Measurements from ENCODE around the gene KCNQ1. TPM values are rescaled to one million over a fixed set of nuclear protein-coding genes. Genes with fewer than 3 reads are reported as not detected.

The KCNQ1 gene
- total and polyA plus RNA-seq, 2 experiments from 2014 or later = not detected

DNA sequence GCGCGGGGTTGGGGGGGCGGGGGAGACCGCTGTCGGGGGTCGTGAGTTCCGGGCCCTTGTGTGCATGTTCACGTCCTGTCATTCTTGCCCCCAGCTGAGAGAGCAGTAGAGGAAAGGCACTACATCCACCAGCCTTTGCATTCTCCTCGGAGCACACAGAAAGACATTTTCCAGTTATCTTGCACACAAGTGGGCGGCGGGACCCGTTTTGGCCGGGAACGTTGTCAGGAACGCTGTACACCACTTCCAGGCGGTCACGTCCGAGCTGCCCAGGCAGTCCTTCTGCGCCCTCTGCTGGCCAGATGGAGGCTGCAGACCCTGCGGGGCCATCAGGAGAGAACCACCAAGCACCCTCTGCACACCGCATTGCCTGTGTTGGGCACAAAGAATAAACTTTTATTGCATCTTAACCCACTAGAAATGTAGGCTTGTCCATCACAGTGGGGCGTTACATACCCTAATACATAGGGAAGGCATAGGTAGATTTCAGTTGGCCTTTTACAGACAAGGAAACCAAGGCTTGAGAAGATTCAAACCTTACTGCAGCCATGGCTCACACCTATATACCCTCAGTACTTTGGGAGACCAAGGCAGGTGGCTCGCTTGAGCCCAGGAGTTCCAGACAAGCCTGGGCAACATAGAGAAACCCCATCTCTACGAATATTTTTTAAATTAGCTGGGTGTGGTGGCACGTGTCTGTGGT is 443.6 kb downstream of the KCNQ1 start:
- TF ChIP-seq EZH2phosphoT487 (IDR thresholded peaks at IDR 0.05; ENCODE audit: insufficient read depth, low read depth) (no peak), EZH2 (IDR thresholded peaks at IDR 0.05; ENCODE audit: insufficient read depth, poor library complexity, severe bottlenecking) (no peak)
- in situ Hi-C loops (cut with MboI) = loop anchor here (5.0 to 25.0 kb wide), 3 partner anchors 356 to 701 kb away; partner anchors contain the start of genes C11orf21 and TSPAN32
- 18 to 30% methylated on average over 19 to 25 of the region's 25 CpGs for WGBS, 2 experiments (ENCODE audit: low coverage in 1 of 2, low lambda C conversion rate in 2 of 2, missing lambda C conversion rate in 2 of 2)
- no peaks in the 10 kb centered on the region for H3F3A ChIP-seq (ENCODE audit: insufficient read depth)
- H3K4me1 ChIP-seq (ENCODE audit: insufficient read depth) = 0 out of 2 replicates have a peak, but pooled peaks cover 6% of the 10 kb centered on the region
- H3K27me3 ChIP-seq (replicated peaks; ENCODE audit: insufficient read depth) = peaks cover 9% of the 10 kb centered on the region
- no peak overlapping the region for H3K9ac ChIP-seq
- peak; percentile 91 for DNase-seq
- no peak overlapping the region for H3K4me2 ChIP-seq (ENCODE audit: unreplicated experiment)
- H3K79me2 ChIP-seq (ENCODE audit: insufficient read depth) = no peaks in the 10 kb centered on the region
- H3K27ac ChIP-seq = no peak overlapping the region
- no peaks in the 10 kb centered on the region for H3K9me2 ChIP-seq (ENCODE audit: insufficient read depth)
- no peak overlapping the region for H3K4me3 ChIP-seq
- no peaks in the 10 kb centered on the region for H4K20me1 ChIP-seq (ENCODE audit: insufficient read depth)
- no peaks in the 10 kb centered on the region for H3K9me3 ChIP-seq (ENCODE audit: low read depth)
- H3K36me3 ChIP-seq (ENCODE audit: low read depth) = no peaks in the 10 kb centered on the region
- no peak overlapping the region for H2AFZ ChIP-seq

DNA sequence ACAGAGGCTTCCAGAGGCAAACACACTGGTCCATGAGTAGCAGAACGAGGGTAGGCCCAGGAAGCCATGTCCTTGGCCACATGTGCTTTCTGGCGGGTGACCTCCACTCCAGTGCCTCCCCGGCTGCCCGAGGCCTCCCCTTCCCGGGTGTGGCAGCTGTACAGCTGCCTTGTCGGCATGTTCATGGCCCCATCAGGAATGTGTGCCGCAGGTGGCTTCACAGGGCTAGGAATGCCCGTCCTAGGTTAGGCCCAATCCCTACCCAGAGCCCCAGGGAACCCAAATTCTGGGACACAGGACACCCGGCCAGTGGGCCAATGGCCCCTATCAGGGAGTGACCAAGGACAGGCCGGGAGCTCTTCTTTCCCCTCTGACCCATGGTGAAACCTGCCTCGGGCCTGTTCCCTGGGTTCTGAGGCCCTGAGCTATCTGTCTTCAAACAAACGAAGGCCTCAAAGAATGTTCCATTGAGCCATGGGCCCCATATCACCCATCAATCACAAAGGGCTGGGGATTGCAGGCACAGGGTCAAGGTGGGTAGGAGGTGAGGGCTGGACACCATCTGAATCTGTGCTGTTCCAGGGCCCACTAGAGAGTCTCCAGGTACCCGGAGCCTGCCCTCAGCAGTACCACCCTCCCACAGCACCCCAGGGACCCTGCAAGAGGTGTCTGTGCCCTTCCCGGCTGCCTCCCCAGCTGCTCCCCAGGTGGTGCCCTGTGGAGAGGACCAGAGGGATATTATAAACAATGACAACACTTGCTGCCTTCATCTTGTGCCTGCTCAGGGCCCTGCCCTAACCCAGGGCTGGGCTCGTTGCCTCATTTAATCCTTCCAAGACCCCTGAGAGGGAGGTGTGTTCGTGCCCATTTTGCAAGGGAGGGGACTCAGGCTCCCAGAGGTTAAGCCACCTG is 444.8 kb downstream of the KCNQ1 start:
- H3K9me2 ChIP-seq (ENCODE audit: insufficient read depth) = no peaks in the 10 kb centered on the region
- no peak overlapping the region for H3K4me2 ChIP-seq (ENCODE audit: unreplicated experiment)
- 71 to 73% methylated on average over 16 of the region's 16 CpGs for WGBS, 2 experiments (ENCODE audit: low coverage in 1 of 2, low lambda C conversion rate in 2 of 2, missing lambda C conversion rate in 2 of 2)
- TF ChIP-seq EZH2 (IDR thresholded peaks at IDR 0.05; ENCODE audit: insufficient read depth, poor library complexity, severe bottlenecking) = no peak
- TF ChIP-seq EZH2phosphoT487 (IDR thresholded peaks at IDR 0.05; ENCODE audit: insufficient read depth, low read depth) = no peak
- no peaks in the 10 kb centered on the region for H4K20me1 ChIP-seq (ENCODE audit: insufficient read depth)
- no peak overlapping the region for H3K27ac ChIP-seq
- no peak overlapping the region for H3K4me3 ChIP-seq
- H3K36me3 ChIP-seq (ENCODE audit: low read depth) = no peaks in the 10 kb centered on the region
- no peak overlapping the region for H3K9ac ChIP-seq
- H3K4me1 ChIP-seq (ENCODE audit: insufficient read depth) = 0 out of 2 replicates have a peak, but pooled peaks cover 6% of the 10 kb centered on the region
- in situ Hi-C loops (cut with MboI) = loop anchor here (5.0 to 25.0 kb wide), 4 partner anchors 357 to 702 kb away; partner anchors contain the start of genes C11orf21 and TSPAN32
- no peaks in the 10 kb centered on the region for H3K79me2 ChIP-seq (ENCODE audit: insufficient read depth)
- no peak overlapping the region for H2AFZ ChIP-seq
- DNase-seq = no peak
- no peaks in the 10 kb centered on the region for H3F3A ChIP-seq (ENCODE audit: insufficient read depth)
- H3K27me3 ChIP-seq (replicated peaks; ENCODE audit: insufficient read depth) = no peaks in the 10 kb centered on the region
- H3K9me3 ChIP-seq (ENCODE audit: low read depth) = no peaks in the 10 kb centered on the region

- no peak overlapping the region for H2AFZ ChIP-seq
- H3K36me3 ChIP-seq (ENCODE audit: low read depth) = no peaks in the 10 kb centered on the region
- H3K4me3 ChIP-seq = no peak overlapping the region
- no peak overlapping the region for H3K4me2 ChIP-seq (ENCODE audit: unreplicated experiment)
- H3K79me2 ChIP-seq (ENCODE audit: insufficient read depth) = no peaks in the 10 kb centered on the region
- 57 to 65% methylated on average over 14 to 28 of the region's 28 CpGs for WGBS, 2 experiments (ENCODE audit: low coverage in 1 of 2, low lambda C conversion rate in 2 of 2, missing lambda C conversion rate in 2 of 2)
- in situ Hi-C loops (cut with MboI) = loop anchor here (10.0 to 25.0 kb wide), 3 partner anchors 456 to 703 kb away; partner anchors contain the start of genes C11orf21 and TSPAN32
- no peak overlapping the region for H3K9ac ChIP-seq
- no peaks in the 10 kb centered on the region for H3K9me3 ChIP-seq (ENCODE audit: low read depth)
- H4K20me1 ChIP-seq (ENCODE audit: insufficient read depth) = no peaks in the 10 kb centered on the region
- TF ChIP-seq EZH2phosphoT487 (IDR thresholded peaks at IDR 0.05; ENCODE audit: insufficient read depth, low read depth) (no peak), EZH2 (IDR thresholded peaks at IDR 0.05; ENCODE audit: insufficient read depth, poor library complexity, severe bottlenecking) (no peak)
- H3F3A ChIP-seq (ENCODE audit: insufficient read depth) = no peaks in the 10 kb centered on the region
- H3K4me1 ChIP-seq (ENCODE audit: insufficient read depth) = 0 out of 2 replicates have a peak, but pooled peaks cover 6% of the 10 kb centered on the region
- no peak overlapping the region for H3K27ac ChIP-seq
- no peaks in the 10 kb centered on the region for H3K27me3 ChIP-seq (replicated peaks; ENCODE audit: insufficient read depth)
- DNase-seq = no peak
- H3K9me2 ChIP-seq (ENCODE audit: insufficient read depth) = no peaks in the 10 kb centered on the region
Measured at GRCh38 chr11:2890466-2891294, 445.9 kb downstream of the KCNQ1 start.
